GM21367 (cell line): ENCODE results near the gene TGFB2.

Experiments
- ATAC-seq: cut with Tn5 transposase; IDR thresholded peaks from one replicate; pipeline ENCODE4 v1.9.1; 2021; ENCODE audit not compliant: unreplicated experiment

Gene TGFB2

DNA sequence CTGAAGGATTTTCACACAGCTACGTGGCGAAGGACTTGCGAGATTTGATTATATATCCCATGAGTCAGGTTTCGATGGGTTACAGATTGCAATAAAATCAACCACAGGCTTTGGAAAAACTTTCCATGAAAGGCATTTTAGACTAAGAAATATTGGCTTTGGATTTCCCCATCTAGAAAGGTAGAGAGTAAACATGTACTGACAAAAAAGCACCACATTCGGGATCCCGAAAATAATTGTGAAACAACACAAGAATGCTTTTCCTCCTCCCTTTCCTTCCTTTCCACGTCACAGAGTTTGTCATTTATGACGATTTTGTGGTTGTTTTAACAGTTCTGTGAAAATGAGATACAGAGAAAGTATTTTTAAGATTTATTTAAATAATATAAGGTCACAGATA is 38.5 kb downstream of the TGFB2 start:
- no peak for ATAC-seq

DNA sequence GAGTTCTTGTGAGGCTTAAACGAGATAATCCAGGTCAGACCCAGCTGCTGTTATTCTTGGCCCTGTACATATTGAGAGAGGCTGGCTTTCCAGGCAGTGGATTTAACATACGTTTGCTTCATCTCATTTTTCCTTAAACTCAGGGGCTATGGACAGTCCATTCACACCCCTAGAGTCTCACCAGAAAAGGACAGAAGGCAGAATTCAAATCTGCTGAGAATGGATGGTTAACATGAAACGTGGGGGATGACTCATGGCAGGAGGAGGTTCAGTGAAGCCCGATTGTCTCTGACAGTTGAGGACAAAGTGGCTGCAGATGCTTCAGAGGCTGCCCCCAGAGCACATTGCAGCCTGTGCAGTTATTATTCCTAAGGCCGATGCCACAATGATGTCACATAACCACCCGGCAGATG is 39.5 kb downstream of the TGFB2 start:
- ATAC-seq: no peak

DNA sequence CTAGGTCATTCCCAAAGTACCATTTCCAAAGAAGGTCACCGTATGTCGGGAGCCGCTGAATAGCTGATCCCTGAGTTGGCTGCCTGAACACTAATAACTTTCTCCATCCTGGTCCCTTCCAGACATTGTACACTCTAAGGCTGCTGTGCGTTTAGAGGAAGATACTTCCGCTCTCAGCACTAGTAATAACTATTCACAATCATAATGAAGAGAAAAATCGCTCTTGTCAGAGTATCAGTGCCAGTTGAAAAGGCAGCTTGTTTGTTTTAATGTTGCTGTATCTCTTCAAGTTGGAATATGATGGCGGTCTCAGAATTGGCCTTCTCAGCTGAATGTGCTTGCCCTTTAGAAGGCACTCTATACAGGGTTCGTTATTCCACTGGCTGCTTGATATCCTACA is 43.5 kb downstream of the TGFB2 start:
- ATAC-seq: no peak

DNA sequence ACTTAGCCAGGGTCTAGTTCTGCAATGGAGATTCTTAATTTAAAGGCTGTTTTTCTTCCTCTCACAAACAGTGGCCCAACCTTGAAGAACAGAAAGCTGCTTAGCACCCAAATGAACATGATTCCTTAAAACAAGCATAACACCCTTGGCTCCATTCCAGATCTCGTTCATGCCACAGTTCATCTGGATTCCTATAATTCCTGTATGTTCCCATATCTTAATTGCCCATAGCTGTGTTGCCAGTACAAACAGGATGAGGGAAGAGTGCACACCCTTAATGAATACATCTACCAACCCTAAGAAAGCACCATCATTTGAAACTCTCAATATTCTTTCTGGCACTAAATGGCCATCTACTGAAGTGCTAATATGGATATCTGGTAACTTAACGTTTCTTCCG is 45.5 kb downstream of the TGFB2 start:
- ATAC-seq: no peak

DNA sequence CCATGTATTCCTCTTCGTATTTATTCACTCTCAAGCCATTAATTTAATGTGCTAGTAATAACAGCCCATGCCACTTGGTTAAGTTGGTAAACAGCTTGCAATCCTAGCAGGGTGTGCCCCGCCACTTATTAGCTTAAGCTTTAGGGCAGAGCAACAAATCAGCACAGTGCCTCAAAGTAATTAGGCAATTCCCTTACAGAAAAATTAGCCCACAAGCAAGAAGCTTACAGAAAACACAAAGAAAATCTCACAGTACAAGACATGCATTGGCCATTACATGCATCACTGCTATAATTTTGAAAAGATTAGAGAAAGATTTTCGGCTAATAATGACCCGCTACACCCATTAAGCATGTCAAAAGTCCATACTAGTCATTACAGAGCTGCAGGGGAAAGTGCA is 47.6 kb downstream of the TGFB2 start:
- ATAC-seq: no peak

DNA sequence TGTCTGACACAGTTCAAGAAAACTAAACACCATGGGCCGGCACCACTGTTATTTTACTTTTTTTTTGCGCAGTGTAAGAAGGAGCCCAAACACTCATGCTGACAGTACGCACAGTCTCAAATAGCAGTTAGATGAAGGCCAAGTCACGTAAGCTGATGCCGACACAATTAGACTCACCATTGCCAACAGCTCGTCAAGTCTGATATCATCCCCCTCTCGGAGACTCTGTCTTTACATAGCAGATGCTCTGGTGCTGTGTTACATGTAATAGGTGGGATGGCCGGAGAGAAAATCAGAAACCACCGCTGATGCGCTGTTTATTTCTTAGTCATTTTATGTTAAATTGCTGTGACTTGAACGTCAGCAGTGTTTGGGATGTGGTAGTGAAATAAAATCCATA is 49.3 kb downstream of the TGFB2 start:
- ATAC-seq: no peak

DNA sequence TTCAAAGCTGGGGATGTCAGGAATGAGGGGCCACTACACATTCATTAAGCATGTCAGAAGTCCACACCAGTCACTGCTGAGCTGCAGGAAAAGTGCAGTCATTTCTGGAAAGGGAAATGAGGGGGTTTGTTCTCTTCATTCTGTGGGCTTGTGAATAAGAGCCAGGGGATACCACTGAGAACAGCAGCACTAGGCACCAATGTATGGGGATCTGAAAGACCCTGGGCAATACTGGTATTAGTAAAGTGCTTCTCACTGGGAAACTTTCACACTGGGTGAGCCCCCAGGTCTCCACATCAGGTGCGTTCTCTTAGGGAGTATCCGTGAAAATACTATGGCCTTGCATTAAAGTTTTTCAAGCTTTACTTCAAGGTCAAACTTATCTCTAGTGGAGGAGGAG is 49.9 kb downstream of the TGFB2 start:
- ATAC-seq: no peak

DNA sequence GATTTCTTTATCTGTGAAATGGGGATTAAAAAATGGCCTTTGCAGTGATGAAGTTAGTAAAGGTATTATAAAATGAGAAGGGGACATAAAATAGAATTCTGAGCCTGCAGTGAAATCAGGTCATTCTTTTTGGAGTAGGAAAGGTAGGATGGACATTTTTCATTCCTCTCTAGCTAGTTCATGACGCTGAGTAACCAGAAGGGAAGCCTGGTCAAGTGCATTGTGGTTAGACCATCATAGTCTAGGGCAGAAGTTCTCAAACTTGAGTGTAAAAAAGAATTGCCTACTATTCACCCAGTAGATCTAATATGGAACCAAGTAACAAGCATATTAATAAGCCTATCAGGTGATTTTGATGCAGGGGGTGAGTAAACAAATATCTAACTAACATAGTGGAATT is 50.8 kb downstream of the TGFB2 start:
- ATAC-seq: no peak

DNA sequence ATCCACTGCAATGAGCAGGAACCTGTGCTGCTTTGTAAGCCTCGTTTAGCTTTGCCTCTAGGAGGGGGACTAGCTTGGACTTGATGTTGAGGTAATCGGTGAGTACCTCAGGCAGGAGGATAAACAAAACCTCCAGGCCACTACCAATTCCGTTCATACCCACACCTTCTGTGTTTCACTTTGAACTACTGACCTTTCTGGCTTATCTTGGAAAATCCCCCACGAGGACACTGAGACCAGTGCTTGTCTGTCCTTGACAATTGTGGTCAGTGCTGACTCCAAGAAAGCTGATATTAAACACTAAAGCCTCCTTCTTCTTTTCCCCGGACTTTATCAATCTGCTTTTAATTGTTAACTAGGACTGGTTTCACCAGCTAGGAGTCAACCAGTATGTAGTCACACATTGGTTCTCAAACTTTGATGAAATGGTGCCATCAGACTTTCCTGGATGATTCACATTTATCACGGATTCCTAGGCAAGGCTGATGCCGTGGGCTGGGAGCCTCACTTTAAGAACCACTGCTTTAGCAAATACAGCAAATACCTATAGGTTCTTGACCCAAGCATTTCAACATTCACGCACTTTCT is 52.7 kb downstream of the TGFB2 start:
- ATAC-seq: no peak

DNA sequence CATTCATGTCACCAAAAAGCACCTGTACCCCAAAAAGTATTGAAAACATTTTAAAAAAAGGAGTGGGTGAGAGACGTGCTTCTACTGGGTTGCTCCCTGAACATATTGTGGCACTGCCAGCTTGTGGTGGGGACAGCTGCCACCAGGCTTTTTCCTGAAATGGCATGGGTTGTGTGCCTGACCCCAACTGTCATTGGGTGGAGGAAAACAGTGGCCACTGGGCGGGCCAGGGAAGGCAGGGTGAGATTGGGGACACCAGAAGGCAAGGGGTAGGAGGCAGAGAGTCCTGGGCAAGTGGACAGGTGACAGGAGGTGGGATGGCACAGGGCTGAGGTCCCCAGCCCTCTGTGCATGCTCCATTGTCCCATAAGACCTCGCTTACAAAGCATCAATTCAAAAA is 55.5 kb downstream of the TGFB2 start:
- ATAC-seq: no peak

DNA sequence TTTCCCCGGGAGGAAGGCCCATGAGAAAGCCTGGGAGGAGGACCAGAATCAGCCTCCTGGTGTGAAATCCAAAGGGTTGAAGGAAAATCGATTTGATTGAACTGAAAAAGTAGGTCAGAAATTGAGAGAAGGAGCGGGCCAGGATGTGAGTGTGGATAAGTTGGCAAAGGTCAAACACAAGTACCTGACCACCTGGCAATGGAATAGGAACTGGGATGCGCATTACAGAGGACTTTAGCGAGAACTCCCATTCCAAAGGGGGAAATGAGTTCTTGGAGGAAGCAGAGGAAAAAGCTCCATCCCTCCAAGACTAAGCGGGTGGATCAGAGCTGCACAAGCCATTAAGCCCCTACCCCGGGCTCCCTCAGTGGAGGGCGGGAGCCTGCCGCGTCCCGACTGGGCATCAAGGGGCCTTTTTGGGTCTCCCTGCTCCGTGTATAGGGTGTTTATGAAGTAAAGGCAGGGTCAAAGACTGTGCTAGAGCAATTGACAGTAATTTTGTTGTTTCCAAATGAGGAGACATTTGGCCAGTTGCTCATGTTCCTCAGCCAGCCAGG is 56.4 kb downstream of the TGFB2 start:
- ATAC-seq: no peak

DNA sequence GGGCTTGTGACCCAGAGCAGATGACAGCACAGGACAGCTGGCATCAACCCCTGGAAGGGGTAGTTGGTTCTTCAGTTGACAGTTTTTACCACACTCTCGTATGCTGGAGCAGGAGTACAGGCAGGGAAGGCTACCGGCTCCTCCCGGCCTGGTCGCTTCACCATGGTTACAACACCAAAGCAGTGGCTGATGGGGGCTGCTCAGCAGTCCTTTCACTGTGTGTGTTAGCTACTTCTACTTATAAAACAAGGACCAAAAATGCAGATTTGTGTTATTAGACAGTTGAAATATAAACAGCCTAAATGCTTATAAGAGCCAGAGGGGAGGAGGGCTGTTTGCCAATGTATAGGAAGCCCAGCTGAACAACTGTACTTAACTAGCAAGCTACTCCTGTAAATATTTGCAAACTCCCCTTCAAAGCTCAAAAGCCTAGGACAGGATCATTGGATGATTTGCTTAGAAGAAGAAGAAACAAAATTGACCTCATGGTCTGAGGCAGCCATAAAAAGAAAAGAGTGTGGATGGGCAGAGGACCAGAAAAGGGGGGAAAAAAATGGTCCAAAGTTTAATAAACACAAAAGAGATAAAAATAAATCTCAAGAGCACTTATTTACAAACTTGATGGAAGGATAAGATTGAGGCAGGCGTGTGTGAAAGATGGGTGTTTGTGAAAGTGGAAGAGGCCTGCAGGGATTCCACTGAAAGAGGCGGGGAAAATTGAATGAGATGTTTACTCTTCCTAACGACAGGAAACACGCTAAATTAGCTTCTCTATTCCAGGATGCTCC is 57.1 kb downstream of the TGFB2 start:
- no peak for ATAC-seq

DNA sequence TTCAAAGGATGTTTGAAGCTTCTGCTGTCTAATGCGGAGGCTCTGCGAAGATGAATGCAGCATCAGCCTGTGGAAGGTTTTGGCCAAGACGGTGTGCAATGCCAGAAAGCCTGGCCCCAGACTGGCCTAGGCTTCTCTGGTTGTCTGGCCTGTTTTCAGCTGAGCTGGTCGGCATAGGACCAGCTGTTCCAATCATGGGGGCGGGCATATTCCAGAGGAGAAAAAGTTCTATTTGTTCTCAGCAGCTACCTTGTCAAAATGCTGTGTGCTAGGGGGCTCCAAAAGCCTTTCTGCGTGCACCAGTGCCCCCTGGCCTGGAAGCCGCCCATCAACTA is 57.6 kb downstream of the TGFB2 start:
- no peak for ATAC-seq

DNA sequence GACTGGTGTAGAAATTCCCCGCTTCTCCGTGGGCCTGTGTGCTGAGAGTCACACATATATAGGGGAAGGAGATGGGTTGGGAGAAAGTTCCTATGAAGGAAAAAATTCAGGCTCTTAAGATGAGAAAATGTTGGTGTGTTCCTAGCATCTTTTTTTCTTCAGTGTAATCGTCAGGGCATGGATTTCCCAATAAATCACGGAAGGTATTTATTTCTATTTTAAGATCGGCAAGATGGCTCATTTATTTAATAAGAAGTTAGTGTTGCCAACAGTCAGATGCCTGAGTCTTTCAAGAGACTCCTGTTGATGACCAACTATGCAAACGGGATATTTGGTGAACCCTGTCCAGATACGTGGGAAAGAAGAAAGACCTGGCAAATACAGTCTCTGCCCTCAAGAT is 58.2 kb downstream of the TGFB2 start:
- ATAC-seq: no peak

DNA sequence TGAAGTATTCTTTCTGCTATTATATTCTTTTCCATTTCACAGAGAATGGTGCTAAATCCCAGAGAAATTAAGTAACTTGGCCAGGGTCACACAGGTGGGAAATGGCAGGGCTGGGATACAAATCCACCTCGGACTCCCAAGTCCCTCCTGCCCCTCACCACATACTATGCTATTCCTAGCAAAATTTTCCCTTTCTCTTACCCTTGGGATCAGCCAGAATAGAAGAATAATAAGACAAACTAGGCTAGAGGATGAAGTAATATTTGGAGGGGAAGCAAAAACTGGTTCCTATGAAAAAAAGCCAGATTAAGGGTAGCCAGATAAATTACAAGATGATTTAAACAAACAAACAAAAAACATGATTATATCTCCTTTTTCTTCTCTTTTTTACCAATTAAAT is 62.5 kb downstream of the TGFB2 start:
- ATAC-seq: no peak

DNA sequence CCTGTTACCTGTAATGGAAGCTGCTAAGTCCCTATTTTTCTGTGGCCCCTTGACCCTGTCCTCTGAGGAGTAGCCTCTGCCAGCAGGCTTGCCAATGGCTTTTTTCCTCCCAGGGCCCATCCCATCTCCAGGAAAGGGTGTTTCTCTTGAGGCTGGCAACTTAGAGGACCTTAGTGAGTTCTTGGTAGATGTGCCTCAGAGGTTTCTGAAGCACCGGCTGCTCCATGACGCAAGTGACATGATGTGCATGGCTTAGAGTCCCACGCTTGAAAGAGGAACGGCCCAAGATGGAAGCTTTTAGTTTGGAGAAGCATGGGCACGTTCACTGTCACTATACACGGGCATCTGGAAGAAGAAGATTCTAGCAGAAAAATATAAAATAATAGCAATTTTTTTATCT is 63.0 kb downstream of the TGFB2 start:
- no peak for ATAC-seq

DNA sequence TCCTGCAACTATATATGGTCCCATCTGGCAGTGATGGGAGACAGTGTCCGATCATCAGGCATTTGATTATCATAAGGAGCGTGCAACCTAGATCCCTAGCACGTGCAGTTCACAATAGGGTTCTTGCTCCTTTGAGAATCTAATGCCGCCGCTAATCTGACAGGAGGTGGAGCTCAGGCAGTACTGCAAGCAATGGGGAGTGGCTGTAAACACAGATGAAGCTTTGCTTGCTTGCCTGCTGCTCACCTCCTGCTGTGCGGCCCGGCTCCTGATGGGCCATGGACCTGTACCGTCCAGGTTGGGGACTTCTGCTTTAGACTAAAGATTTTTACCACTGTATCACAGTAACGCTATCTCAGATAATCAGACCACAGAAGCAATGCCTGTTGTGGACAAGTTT is 63.8 kb downstream of the TGFB2 start:
- no peak for ATAC-seq

DNA sequence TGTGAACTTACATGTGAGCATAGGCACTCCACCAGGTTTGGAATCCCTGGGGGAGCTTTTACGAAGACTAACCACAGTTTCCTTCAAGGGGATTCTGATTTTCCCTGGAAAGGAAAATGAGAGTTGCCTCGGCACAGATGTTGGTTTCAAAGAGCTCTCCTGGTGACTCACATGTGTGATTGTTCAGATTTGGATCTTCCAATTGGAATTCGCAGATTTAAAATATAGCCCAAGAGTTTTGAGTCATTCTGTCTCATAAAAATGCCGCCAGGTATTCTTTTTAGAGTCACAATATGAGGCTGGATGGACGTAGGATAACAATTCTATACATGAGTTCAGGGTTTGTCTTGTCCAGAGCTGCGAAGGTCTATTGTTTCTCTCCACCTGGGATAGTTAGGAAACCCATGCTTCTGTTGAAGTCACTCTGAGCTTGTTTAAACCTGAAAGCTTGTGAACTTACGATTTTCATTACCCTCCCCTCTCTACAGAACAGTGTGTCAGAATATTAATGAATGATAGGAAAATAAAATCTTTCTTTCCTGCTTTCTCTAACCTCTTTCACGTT is 64.9 kb downstream of the TGFB2 start:
- ATAC-seq: no peak

DNA sequence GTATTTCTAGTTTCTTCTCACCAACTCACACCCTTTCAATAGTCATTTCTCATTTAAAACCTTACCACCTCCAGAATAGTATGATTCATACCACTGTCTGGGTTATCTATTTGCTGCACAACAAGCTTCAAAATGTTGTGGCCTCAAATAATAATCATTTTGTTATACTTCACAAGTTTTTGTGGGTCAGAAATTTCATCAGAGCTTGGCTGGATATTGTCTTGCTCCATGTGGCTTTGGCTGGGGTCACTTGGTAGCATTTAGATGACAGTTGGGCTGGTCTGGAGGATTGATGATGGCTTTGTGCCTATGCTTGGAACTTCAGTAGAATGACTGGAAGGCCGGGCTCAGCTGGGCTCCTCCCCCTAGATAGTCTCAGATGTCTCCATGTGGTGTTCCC is 66.0 kb downstream of the TGFB2 start:
- no peak for ATAC-seq

DNA sequence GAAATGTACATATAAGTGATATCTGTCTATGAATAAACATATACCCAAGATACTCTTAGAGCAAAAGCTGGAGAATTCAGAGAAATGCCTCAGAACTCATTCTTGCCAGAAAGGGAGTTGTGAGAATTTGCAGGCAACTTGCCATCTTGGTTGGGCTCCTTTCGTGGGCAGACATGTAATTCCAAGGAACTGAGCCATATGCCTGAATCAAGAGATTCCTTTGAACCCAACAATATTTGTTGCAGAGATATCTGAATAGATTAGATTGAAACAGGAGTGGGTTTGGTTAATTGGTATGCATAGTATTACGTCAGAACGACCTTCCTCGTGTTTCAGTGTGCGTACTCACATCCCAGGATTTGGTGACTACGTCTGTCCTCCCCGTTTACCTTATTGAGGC is 67.0 kb downstream of the TGFB2 start:
- no peak for ATAC-seq

DNA sequence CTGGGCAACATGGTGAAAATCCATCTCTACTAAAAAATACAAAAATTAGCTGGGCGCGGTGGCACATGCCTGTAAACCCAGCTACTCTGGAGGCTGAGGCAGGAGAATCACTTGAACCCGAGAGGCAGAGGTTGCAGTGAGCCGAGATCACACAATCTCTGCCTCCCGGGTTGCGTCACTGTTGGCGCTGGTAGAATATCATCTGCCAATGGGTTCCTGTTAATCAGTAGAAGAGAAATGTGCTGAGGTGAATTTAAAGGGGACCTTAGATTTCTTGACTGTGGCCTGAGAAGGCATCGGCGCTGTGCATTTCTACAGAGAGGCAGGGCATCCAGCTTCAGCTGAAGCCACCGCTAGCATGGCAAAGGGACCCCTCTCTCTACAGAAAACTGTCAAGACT is 68.0 kb downstream of the TGFB2 start:
- no peak for ATAC-seq

DNA sequence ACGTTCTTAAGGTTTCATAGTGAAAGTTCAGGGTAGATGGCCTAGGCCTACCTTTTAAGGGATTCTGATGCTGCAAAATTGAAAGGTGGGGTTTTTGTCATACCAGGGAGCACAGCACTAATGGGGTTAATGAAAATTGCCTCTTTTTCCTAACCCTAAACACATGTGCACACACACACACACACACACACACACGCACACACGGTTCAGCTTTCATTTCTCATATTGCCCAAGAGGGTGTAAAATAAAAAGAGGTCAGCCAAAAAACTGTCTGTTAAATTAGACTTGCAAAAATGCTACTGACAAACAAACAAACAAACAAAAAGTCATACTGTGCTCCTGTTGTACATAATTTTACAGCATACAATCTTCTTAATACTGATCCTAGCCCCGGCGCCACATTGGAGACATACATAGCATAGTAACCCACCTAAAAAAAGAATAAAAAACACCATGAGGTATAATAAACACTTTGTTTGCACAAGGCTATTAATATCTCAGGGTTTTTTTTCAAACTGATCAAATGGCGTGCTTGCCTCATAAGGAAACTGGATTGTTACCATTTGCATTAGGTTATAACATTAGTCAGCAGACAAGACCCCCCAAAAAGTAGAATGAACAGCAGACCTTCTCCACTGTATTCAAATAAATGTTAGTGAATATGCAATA is 69.1 kb downstream of the TGFB2 start:
- no peak for ATAC-seq
